ENCODE results near the gene HMCN2. TPM values are rescaled to one million over a fixed set of nuclear protein-coding genes. Genes with fewer than 3 reads are reported as not detected.
A peak's percentile ranks its signal among the peaks of the same experiment; 100 is the strongest.

Gene HMCN2
- total RNA-seq, 6 donors from 2014 or later = 0.76 to 7.3 (median 1.5) TPM

DNA sequence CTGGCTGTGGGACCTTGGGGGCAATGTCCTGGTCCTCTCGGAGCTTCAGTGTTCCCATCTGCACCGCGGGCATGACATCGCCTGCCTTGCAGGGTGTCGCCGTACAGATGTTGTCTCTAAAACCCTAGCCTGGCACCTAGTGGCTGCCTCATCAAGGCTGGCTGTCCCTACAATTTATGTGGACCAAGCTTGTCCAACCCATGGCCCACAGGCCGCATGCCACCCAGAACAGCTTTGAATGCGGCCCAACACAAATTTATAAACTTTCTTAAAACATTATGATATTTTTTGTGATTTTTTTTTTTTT, 160.9 kb downstream of the HMCN2 start:
- WGBS, 2 donors = 85 to 93% methylated on average over 7 to 8 of the region's 8 CpGs
- Histone ChIP-seq H3K9me3 (peaks cover 0 to 12% (median 3%) of the 10 kb centered on the region in 4 donors), H3K27me3 (no peaks in the 10 kb centered on the region), H3K36me3 (no peaks in the 10 kb centered on the region), H3K4me1 (peaks cover 0 to 5% (median 2%) of the 10 kb centered on the region in 4 donors), H3K4me3 (no peak overlapping the region), H3K27ac (no peak overlapping the region)
- DNase-seq = no peak
- no peak for TF ChIP-seq POLR2AphosphoS5 (IDR thresholded peaks at IDR 0.05)
- ATAC-seq (ENCODE audit: low FRiP score in 2 of 2) = no peak

DNA sequence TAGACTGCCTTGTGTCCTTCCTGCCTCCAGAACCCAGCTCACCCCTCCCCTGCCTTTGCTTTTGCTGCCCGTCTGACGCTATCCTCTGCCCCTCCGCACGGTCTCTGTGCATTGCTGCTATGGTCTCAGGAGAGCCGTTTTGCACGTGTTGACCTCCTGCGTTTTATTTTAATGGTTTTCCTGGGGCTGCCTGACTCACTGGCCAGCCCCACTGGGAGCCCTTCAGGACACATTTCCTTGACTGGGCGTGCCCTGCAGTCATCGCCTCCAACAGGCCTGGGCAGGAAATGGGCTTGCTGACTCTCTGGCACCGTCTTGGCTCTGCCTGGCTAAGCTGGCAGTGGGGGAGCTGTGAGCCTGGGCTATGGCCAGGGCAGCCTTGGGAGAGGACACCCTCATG, 161.3 kb downstream of the HMCN2 start:
- no peak overlapping the region for H3K27ac ChIP-seq
- H3K4me1 ChIP-seq = peaks cover 0 to 5% (median 2%) of the 10 kb centered on the region in 4 donors
- H3K4me3 ChIP-seq = no peak overlapping the region
- ATAC-seq (ENCODE audit: low FRiP score in 2 of 2) (no peak), DNase-seq (peak in 1 of 2 donors; percentile 31)
- H3K36me3 ChIP-seq = no peaks in the 10 kb centered on the region
- WGBS, 2 donors = 56 to 72% methylated on average over 9 to 10 of the region's 10 CpGs
- TF ChIP-seq POLR2AphosphoS5 (IDR thresholded peaks at IDR 0.05) = peak in 1 of 2 donors; percentile 40
- TF ChIP-seq, protein P1, sequence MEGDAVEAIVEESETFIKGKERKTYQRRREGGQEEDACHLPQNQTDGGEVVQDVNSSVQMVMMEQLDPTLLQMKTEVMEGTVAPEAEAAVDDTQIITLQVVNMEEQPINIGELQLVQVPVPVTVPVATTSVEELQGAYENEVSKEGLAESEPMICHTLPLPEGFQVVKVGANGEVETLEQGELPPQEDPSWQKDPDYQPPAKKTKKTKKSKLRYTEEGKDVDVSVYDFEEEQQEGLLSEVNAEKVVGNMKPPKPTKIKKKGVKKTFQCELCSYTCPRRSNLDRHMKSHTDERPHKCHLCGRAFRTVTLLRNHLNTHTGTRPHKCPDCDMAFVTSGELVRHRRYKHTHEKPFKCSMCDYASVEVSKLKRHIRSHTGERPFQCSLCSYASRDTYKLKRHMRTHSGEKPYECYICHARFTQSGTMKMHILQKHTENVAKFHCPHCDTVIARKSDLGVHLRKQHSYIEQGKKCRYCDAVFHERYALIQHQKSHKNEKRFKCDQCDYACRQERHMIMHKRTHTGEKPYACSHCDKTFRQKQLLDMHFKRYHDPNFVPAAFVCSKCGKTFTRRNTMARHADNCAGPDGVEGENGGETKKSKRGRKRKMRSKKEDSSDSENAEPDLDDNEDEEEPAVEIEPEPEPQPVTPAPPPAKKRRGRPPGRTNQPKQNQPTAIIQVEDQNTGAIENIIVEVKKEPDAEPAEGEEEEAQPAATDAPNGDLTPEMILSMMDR (IDR thresholded peaks at IDR 0.05) = peak in 1 of 6 experiments; percentile 9
- TF ChIP-seq POLR2A (IDR thresholded peaks at IDR 0.05) = no peak
- no peak for TF ChIP-seq EP300 (IDR thresholded peaks at IDR 0.05)
- peaks cover 0 to 12% (median 3%) of the 10 kb centered on the region in 4 donors for H3K9me3 ChIP-seq
- peaks cover 0 to 3% (median 0%) of the 10 kb centered on the region in 4 donors for H3K27me3 ChIP-seq

DNA sequence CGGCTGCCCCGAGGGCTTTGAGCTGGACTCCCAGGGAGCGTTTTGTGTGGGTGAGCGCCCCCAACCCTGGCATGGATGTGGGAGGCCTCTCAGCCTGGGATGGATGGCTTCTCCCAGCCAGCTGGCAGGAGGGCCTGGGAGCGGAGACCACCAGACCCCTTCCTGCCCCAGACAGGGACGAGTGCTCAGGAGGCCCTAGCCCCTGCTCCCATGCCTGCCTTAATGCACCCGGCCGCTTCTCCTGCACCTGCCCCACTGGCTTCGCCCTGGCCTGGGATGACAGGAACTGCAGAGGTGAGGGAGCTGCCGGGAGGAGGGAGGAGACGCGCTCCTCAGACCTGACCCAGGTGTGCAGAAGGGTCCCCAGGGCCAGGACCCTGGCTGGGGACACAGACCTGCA, 161.8 kb downstream of the HMCN2 start:
- Histone ChIP-seq H3K4me3 (no peak overlapping the region), H3K36me3 (no peaks in the 10 kb centered on the region), H3K27me3 (peaks cover 0 to 3% (median 0%) of the 10 kb centered on the region in 4 donors), H3K27ac (peak overlapping the region in 1 of 4 donors; percentile 8), H3K9me3 (peaks cover 0 to 12% (median 3%) of the 10 kb centered on the region in 4 donors), H3K4me1 (peaks cover 0 to 5% (median 2%) of the 10 kb centered on the region in 4 donors)
- no peak for DNase-seq
- WGBS, 2 donors = 81% methylated on average over 12 of the region's 12 CpGs; no CpG with 5 or more reads in 1 of the 2 donors
- ATAC-seq (ENCODE audit: low FRiP score in 2 of 2) = no peak
- TF ChIP-seq EP300 (IDR thresholded peaks at IDR 0.05) (no peak), POLR2A (IDR thresholded peaks at IDR 0.05) (no peak), POLR2AphosphoS5 (IDR thresholded peaks at IDR 0.05) (no peak)
- TF ChIP-seq, protein P1 (IDR thresholded peaks at IDR 0.05) = no peak

DNA sequence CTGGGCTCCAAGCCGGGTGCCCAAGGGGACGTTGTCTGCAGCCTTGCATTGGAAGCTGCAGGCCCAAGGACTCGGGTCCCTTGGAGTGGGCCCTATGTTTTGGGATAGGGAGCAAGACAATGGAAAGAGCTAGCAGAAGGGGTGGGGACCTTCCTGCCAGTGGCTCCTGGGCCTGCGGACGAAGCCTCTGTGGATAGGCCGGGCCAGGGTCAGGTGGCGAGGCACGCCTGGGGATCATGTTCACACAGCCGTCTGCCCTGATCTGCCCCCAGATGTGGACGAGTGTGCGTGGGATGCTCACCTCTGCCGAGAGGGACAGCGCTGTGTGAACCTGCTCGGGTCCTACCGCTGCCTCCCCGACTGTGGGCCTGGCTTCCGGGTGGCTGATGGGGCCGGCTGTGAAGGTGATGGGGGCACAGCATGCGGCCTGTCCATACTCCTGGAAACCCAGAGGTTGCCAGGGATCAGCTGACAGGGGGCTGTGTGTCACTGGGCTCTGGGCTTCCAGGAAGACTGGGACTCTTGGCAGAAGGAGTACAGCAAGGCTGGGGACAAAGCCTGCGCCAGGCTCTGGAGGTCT, 162.6 kb downstream of the HMCN2 start:
- DNase-seq (no peak), ATAC-seq (ENCODE audit: low FRiP score in 2 of 2) (no peak)
- Histone ChIP-seq H3K27me3 (peaks cover 0 to 7% (median 1%) of the 10 kb centered on the region in 4 donors), H3K9me3 (peaks cover 0 to 12% (median 3%) of the 10 kb centered on the region in 4 donors), H3K4me1 (peaks cover 3 to 9% (median 6%) of the 10 kb centered on the region in 4 donors), H3K36me3 (no peaks in the 10 kb centered on the region), H3K27ac (no peak overlapping the region), H3K4me3 (no peak overlapping the region)
- WGBS, 2 donors = 89 to 94% methylated on average over 10 to 20 of the region's 20 CpGs
- TF ChIP-seq, protein P1 (IDR thresholded peaks at IDR 0.05) = no peak

DNA sequence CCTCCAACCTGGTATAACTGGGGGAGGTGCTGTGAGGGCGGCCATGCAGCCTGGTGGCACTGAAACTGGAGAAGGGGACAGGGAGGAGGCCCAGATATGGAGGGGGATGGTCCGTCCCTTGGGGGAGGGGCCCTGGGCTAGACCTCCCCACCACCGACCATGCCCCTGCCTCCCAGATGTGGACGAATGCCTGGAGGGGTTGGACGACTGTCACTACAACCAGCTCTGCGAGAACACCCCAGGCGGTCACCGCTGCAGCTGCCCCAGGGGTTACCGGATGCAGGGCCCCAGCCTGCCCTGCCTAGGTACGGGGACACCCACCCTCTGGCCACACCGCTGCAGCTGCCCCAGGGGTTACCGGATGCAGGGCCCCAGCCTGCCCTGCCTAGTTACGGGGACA, 163.8 kb downstream of the HMCN2 start:
- Histone ChIP-seq H3K9me3 (peaks cover 0 to 12% (median 3%) of the 10 kb centered on the region in 4 donors), H3K27ac (no peak overlapping the region), H3K4me3 (no peak overlapping the region), H3K27me3 (peaks cover 0 to 15% (median 6%) of the 10 kb centered on the region in 4 donors), H3K4me1 (peaks cover 5 to 16% (median 12%) of the 10 kb centered on the region in 4 donors), H3K36me3 (no peaks in the 10 kb centered on the region)
- TF ChIP-seq POLR2AphosphoS5 (IDR thresholded peaks at IDR 0.05) = no peak
- TF ChIP-seq POLR2A (IDR thresholded peaks at IDR 0.05) = no peak
- TF ChIP-seq EP300 (IDR thresholded peaks at IDR 0.05) = no peak
- TF ChIP-seq, protein P1 (IDR thresholded peaks at IDR 0.05) = no peak
- DNase-seq (no peak), ATAC-seq (ENCODE audit: low FRiP score in 2 of 2) (no peak)
- 88 to 92% methylated on average over 4 to 7 of the region's 13 CpGs for WGBS, 2 donors

All from upper lobe of left lung (tissue), 6 donors.